Stomach (tissue), 4 donors: ENCODE data around the gene NYNRIN.

ENCODE experiments used
- CTCF ChIP-seq, 7 experiments: fragments of 450-650 bp in 4 of 7; fragments of 200-600 bp in 3 of 7; sonication (generic) in 3 of 7; IDR thresholded peaks; one replicate each; pipeline ENCODE4 v1.5.1; 2016 to 2019; ENCODE audit warnings: antibody characterized with exemption in 7 of 7, control low read depth in 2 of 7, mild to moderate bottlenecking in 1 of 7
- POLR2A ChIP-seq, 4 donors: fragments of 450-650 bp; IDR thresholded peaks; one replicate each; pipeline ENCODE4 v1.6.1; 2016; ENCODE audit warnings: antibody characterized with exemption in 4 of 4, control low read depth in 2 of 4, mild to moderate bottlenecking in 1 of 4, moderate library complexity in 1 of 4

GRCh38 chr14:24398653-24399446, at the start of gene NYNRIN:
- TF ChIP-seq CTCF (IDR thresholded peaks at IDR 0.05) (no peak), POLR2A (IDR thresholded peaks at IDR 0.05) (no peak)
